ENCODE results near the gene TRIO.
A peak's percentile ranks its signal among the peaks of the same experiment; 100 is the strongest.

The TRIO gene

GRCh38 chr5:14251733-14252132 is 108.6 kb downstream of the TRIO start:
- no peak overlapping the region for H3K4me3 Mint-ChIP-seq
- H3K27me3 Mint-ChIP-seq = peaks cover 7% of the 10 kb centered on the region
- H3K27ac Mint-ChIP-seq = no peak overlapping the region
- peaks cover 6% of the 10 kb centered on the region for H3K4me1 Mint-ChIP-seq
- peaks cover 5 to 7% of the 10 kb centered on the region in 2 donors for H3K9me3 Mint-ChIP-seq
- peak; percentile 33 for ATAC-seq
- no peak for DNase-seq

- no peak for DNase-seq
- Mint-ChIP-seq H3K9me3 (peaks cover 5 to 7% of the 10 kb centered on the region in 2 donors), H3K27me3 (no peaks in the 10 kb centered on the region), H3K4me1 (peaks cover 6% of the 10 kb centered on the region), H3K27ac (no peak overlapping the region), H3K4me3 (no peak overlapping the region)
- no peak for ATAC-seq
These were observed 109.7 kb downstream of the TRIO start for GRCh38 chr5:14252793-14253192.

DNA sequence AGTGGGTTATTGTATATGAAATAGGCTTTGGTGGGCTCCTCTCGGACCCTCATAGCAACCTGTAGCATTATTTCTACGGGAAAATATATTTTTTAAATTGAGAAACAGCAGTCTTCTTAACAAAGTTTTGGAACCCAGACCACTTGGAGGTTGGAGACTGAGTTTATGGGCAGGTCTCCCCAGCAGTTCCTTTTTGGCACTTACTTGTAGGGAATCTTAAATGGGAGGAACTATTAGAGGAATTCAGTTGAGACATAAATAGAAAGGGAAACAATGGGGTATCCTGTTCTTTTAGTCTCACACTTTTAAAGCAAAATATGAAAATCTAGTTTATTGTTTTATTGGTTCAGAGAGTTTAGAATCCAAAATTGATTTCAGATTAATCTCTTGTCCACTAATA is 111.5 kb downstream of the TRIO start:
- no peak for ATAC-seq
- no peaks in the 10 kb centered on the region for H3K27me3 Mint-ChIP-seq
- no peak overlapping the region for H3K4me3 Mint-ChIP-seq
- no peak for DNase-seq
- H3K4me1 Mint-ChIP-seq = peaks cover 6% of the 10 kb centered on the region
- H3K9me3 Mint-ChIP-seq = peaks cover 5 to 7% of the 10 kb centered on the region in 2 donors
- no peak overlapping the region for H3K27ac Mint-ChIP-seq

GRCh38 chr5:14256026-14256690 is 113.0 kb downstream of the TRIO start:
- peaks cover 5 to 7% of the 10 kb centered on the region in 2 donors for H3K9me3 Mint-ChIP-seq
- no peak overlapping the region for H3K4me3 Mint-ChIP-seq
- no peak for ATAC-seq
- no peak for DNase-seq
- H3K27ac Mint-ChIP-seq = peak overlapping the region in 1 of 2 donors; percentile 50
- H3K4me1 Mint-ChIP-seq = peaks cover 6% of the 10 kb centered on the region
- H3K27me3 Mint-ChIP-seq = no peaks in the 10 kb centered on the region

DNA sequence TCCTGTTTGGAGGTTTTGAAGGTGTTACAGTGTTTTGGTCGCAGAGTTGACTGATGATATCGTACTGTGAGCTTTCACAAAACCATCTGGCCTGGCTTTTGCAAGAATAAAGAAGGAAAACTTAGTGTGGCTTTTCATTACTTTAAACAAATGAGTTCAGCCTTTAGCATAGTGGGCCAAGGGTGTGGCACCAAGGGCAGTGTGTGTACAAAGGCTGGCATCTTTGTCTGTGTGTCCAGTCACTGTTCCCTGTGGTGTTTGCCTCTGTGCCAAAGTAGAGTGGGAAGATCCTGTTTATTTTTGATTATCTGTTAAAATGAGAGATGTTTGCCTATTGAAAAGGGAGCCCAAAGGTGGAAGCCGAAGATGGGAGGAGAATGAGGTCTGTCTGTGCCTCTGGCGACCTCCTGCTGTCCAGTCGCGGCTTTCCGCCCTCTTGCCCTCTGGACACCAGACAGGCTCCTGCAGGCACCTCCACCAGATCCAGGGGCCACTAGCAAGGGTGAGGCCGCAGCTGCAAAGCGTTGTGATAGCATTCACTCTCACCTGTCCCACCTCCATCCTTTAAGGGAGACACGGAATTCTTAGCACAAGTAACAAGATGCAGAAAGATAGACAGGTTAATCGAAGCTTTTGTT is 113.7 kb downstream of the TRIO start:
- Mint-ChIP-seq H3K9me3 (peaks cover 5 to 7% of the 10 kb centered on the region in 2 donors), H3K27ac (no peak overlapping the region), H3K27me3 (peaks cover 2% of the 10 kb centered on the region), H3K4me1 (peaks cover 6% of the 10 kb centered on the region), H3K4me3 (no peak overlapping the region)
- DNase-seq (no peak), ATAC-seq (no peak)

DNA sequence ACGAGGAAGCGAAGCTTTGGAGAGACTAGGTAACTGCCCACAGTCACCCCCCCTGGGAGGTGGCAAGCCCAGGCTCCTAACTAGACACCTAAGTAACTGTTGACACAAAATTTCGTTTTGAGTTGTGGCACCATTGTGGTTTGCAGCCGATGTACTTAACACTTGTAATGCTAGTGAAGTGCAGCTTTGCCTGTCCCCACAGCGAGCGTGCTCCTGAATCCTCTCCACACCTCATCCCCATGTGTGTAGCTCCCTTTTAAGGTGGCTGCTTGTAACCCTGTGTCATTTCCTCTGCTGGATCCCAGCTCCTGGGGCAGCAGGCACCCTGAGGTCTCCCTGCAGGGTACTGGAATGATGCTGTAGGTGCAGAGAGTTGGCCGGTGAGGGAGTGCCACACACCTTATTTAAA is 114.9 kb downstream of the TRIO start:
- Mint-ChIP-seq H3K4me1 (peaks cover 6% of the 10 kb centered on the region), H3K9me3 (peaks cover 5 to 7% of the 10 kb centered on the region in 2 donors), H3K4me3 (no peak overlapping the region), H3K27me3 (peaks cover 14% of the 10 kb centered on the region), H3K27ac (no peak overlapping the region)
- ATAC-seq = no peak
- no peak for DNase-seq

GRCh38 chr5:14258840-14259239 is 115.7 kb downstream of the TRIO start:
- ATAC-seq = no peak
- peaks cover 6% of the 10 kb centered on the region for H3K4me1 Mint-ChIP-seq

GRCh38 chr5:14260637-14261036 is 117.5 kb downstream of the TRIO start:
- peaks cover 25% of the 10 kb centered on the region for H3K27me3 Mint-ChIP-seq
- DNase-seq = no peak
- H3K4me3 Mint-ChIP-seq = no peak overlapping the region
- H3K4me1 Mint-ChIP-seq = peaks cover 14% of the 10 kb centered on the region
- ATAC-seq = no peak
- H3K9me3 Mint-ChIP-seq = peaks cover 5 to 6% of the 10 kb centered on the region in 2 donors
- H3K27ac Mint-ChIP-seq = no peak overlapping the region

More at GRCh38 chr5:14258840-14259239, 115.7 kb downstream of the TRIO start:
- peaks cover 5 to 7% of the 10 kb centered on the region in 2 donors for H3K9me3 Mint-ChIP-seq
- no peak for DNase-seq
- no peak overlapping the region for H3K27ac Mint-ChIP-seq
- H3K4me3 Mint-ChIP-seq = no peak overlapping the region
- peaks cover 21% of the 10 kb centered on the region for H3K27me3 Mint-ChIP-seq

- Mint-ChIP-seq H3K9me3 (peaks cover under 1% of the 10 kb centered on the region in 2 donors), H3K4me3 (no peak overlapping the region), H3K4me1 (peaks cover 8% of the 10 kb centered on the region), H3K27ac (no peak overlapping the region), H3K27me3 (peaks cover 31% of the 10 kb centered on the region)
- ATAC-seq (no peak), DNase-seq (no peak)
These were observed 118.1 kb downstream of the TRIO start for GRCh38 chr5:14261235-14261634.

GRCh38 chr5:14261856-14262611 is 118.9 kb downstream of the TRIO start:
- ATAC-seq = no peak
- Mint-ChIP-seq H3K4me1 (peaks cover 8% of the 10 kb centered on the region), H3K27me3 (peaks cover 34% of the 10 kb centered on the region), H3K9me3 (no peaks in the 10 kb centered on the region), H3K4me3 (no peak overlapping the region), H3K27ac (no peak overlapping the region)
- DNase-seq = no peak

DNA sequence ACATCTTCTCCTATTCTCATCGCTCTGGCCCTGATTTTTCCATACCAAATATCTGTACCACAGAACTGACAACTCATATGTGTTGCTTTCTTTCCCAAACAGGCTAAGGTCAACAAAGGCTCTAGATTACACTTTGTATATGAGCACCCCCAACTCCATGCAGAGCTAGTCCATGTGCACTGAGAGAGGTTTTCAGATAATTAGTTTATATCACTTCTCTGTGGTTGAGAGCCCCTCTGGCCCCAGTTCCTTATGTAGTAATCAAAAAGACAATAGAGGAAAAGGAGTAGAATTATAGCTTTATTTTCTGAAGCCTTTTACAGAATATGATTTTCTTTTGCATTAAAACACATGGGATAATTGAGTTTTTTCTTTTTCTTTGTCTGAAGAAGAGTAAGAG is 120.0 kb downstream of the TRIO start:
- DNase-seq (no peak), ATAC-seq (no peak)
- H3K9me3 Mint-ChIP-seq = no peaks in the 10 kb centered on the region
- H3K4me1 Mint-ChIP-seq = peaks cover 11% of the 10 kb centered on the region
- H3K27ac Mint-ChIP-seq = no peak overlapping the region
- peaks cover 44% of the 10 kb centered on the region for H3K27me3 Mint-ChIP-seq
- H3K4me3 Mint-ChIP-seq = no peak overlapping the region

DNA sequence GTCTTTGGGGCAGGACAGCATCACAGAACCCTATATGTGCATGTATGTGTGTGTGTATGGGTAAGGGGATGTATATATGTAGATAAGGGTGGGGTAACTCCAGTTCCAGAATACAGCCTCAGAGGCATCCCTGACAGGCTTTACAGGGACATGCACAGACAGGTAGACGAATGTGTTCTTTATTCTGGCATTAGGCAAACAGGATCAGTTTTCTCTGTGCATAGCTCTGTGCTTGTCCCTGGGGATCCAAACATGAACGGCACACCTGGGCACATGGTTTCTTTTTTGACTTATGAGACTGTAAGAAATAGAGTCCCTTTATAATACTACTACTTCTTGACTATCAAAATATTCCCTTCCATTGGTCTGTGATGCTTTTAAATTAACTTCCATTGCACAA is 120.6 kb downstream of the TRIO start:
- no peak for ATAC-seq

GRCh38 chr5:14264605-14265316 is 121.6 kb downstream of the TRIO start:
- Mint-ChIP-seq H3K4me1 (peaks cover 16% of the 10 kb centered on the region), H3K27ac (no peak overlapping the region), H3K27me3 (peaks cover 60% of the 10 kb centered on the region), H3K4me3 (peak overlapping the region; percentile 64 to 65), H3K9me3 (no peaks in the 10 kb centered on the region)
- ATAC-seq = peak; percentile 96
- DNase-seq = peak; percentile 70 to 76

More for the DNA sequence above, 120.6 kb downstream of the TRIO start:
- H3K9me3 Mint-ChIP-seq = no peaks in the 10 kb centered on the region
- no peak for DNase-seq
- H3K27ac Mint-ChIP-seq = no peak overlapping the region
- no peak overlapping the region for H3K4me3 Mint-ChIP-seq
- H3K27me3 Mint-ChIP-seq = peaks cover 50% of the 10 kb centered on the region
- H3K4me1 Mint-ChIP-seq = peaks cover 16% of the 10 kb centered on the region

- DNase-seq = no peak
- ATAC-seq = no peak
- Mint-ChIP-seq H3K9me3 (no peaks in the 10 kb centered on the region), H3K4me1 (peaks cover 16% of the 10 kb centered on the region), H3K4me3 (peak overlapping the region in 1 of 2 donors; percentile 1), H3K27ac (no peak overlapping the region), H3K27me3 (peaks cover 62% of the 10 kb centered on the region)
These were observed 122.4 kb downstream of the TRIO start for GRCh38 chr5:14265570-14265969.

DNA sequence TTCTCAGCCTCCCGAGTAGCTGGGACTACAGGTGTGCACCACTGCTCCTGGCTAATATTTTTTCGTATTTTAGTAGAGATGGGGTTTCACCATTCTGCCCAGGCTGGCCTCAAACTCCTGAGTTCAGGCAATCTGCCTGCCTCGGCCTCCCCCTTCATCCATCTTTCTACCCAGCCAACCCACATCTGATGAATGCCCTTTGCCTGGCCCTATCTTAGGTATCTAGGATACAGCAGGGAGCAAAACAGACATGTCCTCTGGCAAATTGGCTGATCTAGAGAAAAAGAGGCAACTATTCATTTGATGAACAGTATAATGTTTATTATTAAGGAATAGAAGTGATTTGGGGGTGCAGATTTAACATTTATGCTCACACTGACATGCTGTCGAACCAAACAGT is 123.0 kb downstream of the TRIO start:
- H3K4me3 Mint-ChIP-seq = no peak overlapping the region
- peaks cover 62% of the 10 kb centered on the region for H3K27me3 Mint-ChIP-seq
- DNase-seq (no peak), ATAC-seq (no peak)
- no peak overlapping the region for H3K27ac Mint-ChIP-seq
- no peaks in the 10 kb centered on the region for H3K9me3 Mint-ChIP-seq
- peaks cover 16% of the 10 kb centered on the region for H3K4me1 Mint-ChIP-seq

All from stimulated activated naive CD8-positive, alpha-beta T cell treated with anti-CD3 and anti-CD28 coated beads, Interleukin-15, amount 100 ng/mL, for 72 hours (primary cell).